Natural killer cell (primary cell): ENCODE measurements around the gene CHPF. TPM values are rescaled to one million over a fixed set of nuclear protein-coding genes. Genes with fewer than 3 reads are reported as not detected.

Source experiments
- ATAC-seq, 3 donors: fragments of 150-1000 bp in 2 of 3; fragments of 200-7000 bp in 1 of 3; cut with Tn5 transposase; 1 replicate in 1 of 3; 2 replicates in 2 of 3; pipeline ENCODE4 v1.10.0; 2021; ENCODE audit warnings: mild to moderate bottlenecking in 2 of 3, moderate library complexity in 2 of 3
- DNase-seq, 2 donors: peaks; one replicate each; pipeline versions ENCODE4 v3.0.0 to v3.0.0-alpha.2; 2013 to 2021; ENCODE audit warnings: mixed read lengths in 1 of 2
- H3K27ac ChIP-seq: one replicate; pipeline ENCODE4 v1.5.1; 2013; ENCODE audit warnings: mild to moderate bottlenecking, low read length
- H3K27me3 ChIP-seq: one replicate; pipeline ENCODE4 v1.6.1; 2013; ENCODE audit warnings: low read length; ENCODE audit not compliant: control insufficient read depth, insufficient read depth
- H3K36me3 ChIP-seq: one replicate; pipeline ENCODE4 v1.6.1; 2013; ENCODE audit warnings: low read length; ENCODE audit not compliant: control insufficient read depth, insufficient read depth
- H3K4me1 ChIP-seq: one replicate; pipeline ENCODE4 v1.6.1; 2013; ENCODE audit warnings: low read length; ENCODE audit not compliant: control insufficient read depth, insufficient read depth
- H3K4me3 ChIP-seq: one replicate; pipeline ENCODE4 v1.5.1; 2013; ENCODE audit warnings: low read length
- H3K9me3 ChIP-seq: one replicate; pipeline ENCODE4 v1.6.1; 2013; ENCODE audit warnings: low read length; ENCODE audit not compliant: control insufficient read depth, insufficient read depth
- H3K27ac Mint-ChIP-seq, 2 donors: one replicate each; pipeline ENCODE4 v1.8.0; 2022; ENCODE audit warnings: mild to moderate bottlenecking in 2 of 2, mixed read lengths in 2 of 2, moderate library complexity in 1 of 2
- H3K27me3 Mint-ChIP-seq, 2 donors: one replicate each; pipeline ENCODE4 v1.8.0; 2022; ENCODE audit warnings: low read depth in 2 of 2, mixed read lengths in 2 of 2
- H3K36me3 Mint-ChIP-seq: one replicate; pipeline ENCODE4 v1.8.0; 2022; ENCODE audit warnings: mixed read lengths
- H3K4me1 Mint-ChIP-seq, 2 donors: one replicate each; pipeline ENCODE4 v1.8.0; 2022; ENCODE audit warnings: mixed read lengths in 2 of 2
- H3K4me3 Mint-ChIP-seq: one replicate; pipeline ENCODE4 v1.8.0; 2022; ENCODE audit warnings: mild to moderate bottlenecking, moderate library complexity, mixed read lengths
- H3K9me3 Mint-ChIP-seq, 2 donors: one replicate each; pipeline ENCODE4 v1.8.0; 2022; ENCODE audit warnings: mixed read lengths in 2 of 2
- CTCF ChIP-seq: fragments of 200-600 bp; IDR thresholded peaks from one replicate; pipeline ENCODE4 v1.8.0; 2022; ENCODE audit warnings: antibody characterized with exemption
- WGBS: methylation state at CpG from one replicate; pipeline ENCODE4 v1.1.7; 2013; ENCODE audit warnings: missing lambda C conversion rate; ENCODE audit not compliant: insufficient coverage; 5-methylcytosine and 5-hydroxymethylcytosine counted together
- intact Hi-C: fragments of 100-400 bp; cut with micrococcal nuclease; formaldehyde crosslinking; loops from one replicate; pipeline ENCODE4 v1.14.2; 2022
- total RNA-seq, 4 donors: library from RNA; stranded (reverse); fragments of 120-200 nt in 1 of 4; gene quantifications; one replicate each; pipeline versions ENCODE4 v1.2.3 to v1.2.4, GENCODE V29; 2013 to 2022

Gene CHPF
- total RNA-seq, 3 donors from 2014 or later (not counting 1 experiment from before 2014, with no cell fraction given), result 9.6 to 19.2 (median 12.7) TPM

- no peak overlapping the region for H3K4me3 Mint-ChIP-seq
- peaks cover 24% of the 10 kb centered on the region for H3K27me3 ChIP-seq
- intact Hi-C loops, result no loop called here
- H3K4me1 ChIP-seq, result peaks cover 18% of the 10 kb centered on the region
- no peaks in the 10 kb centered on the region for H3K36me3 Mint-ChIP-seq
- no peaks in the 10 kb centered on the region for H3K36me3 ChIP-seq
- H3K4me1 Mint-ChIP-seq, result peaks cover 5 to 12% of the 10 kb centered on the region in 2 donors
- ATAC-seq (no peak), DNase-seq (no peak)
- peaks cover 8 to 17% of the 10 kb centered on the region in 2 donors for H3K27me3 Mint-ChIP-seq
- H3K9me3 Mint-ChIP-seq, result no peaks in the 10 kb centered on the region
- H3K9me3 ChIP-seq, result no peaks in the 10 kb centered on the region
- H3K27ac Mint-ChIP-seq, result no peak overlapping the region
- H3K4me3 ChIP-seq, result no peak overlapping the region
- TF ChIP-seq CTCF, result no peak
- 92% methylated on average over 19 of the region's 19 CpGs for WGBS
- H3K27ac ChIP-seq, result no peak overlapping the region
Measured at GRCh38 chr2:219556413-219556812, 12.8 kb upstream of the CHPF start.

- peaks cover 8 to 19% of the 10 kb centered on the region in 2 donors for H3K27me3 Mint-ChIP-seq
- TF ChIP-seq CTCF, result no peak
- H3K9me3 Mint-ChIP-seq, result no peaks in the 10 kb centered on the region
- no peak overlapping the region for H3K27ac Mint-ChIP-seq
- intact Hi-C loops, result no loop called here
- no peak overlapping the region for H3K4me3 Mint-ChIP-seq
- H3K9me3 ChIP-seq, result no peaks in the 10 kb centered on the region
- no peaks in the 10 kb centered on the region for H3K36me3 Mint-ChIP-seq
- H3K4me3 ChIP-seq, result no peak overlapping the region
- H3K4me1 ChIP-seq, result peaks cover 20% of the 10 kb centered on the region
- H3K4me1 Mint-ChIP-seq, result peaks cover 5 to 15% of the 10 kb centered on the region in 2 donors
- no peaks in the 10 kb centered on the region for H3K36me3 ChIP-seq
- DNase-seq (no peak), ATAC-seq (no peak)
- H3K27ac ChIP-seq, result no peak overlapping the region
- 90% methylated on average over 20 of the region's 20 CpGs for WGBS
- H3K27me3 ChIP-seq, result peaks cover 28% of the 10 kb centered on the region
Measured at GRCh38 chr2:219555956-219556355, 12.3 kb upstream of the CHPF start.

- WGBS, result 93% methylated on average over 15 of the region's 15 CpGs
- Histone ChIP-seq H3K9me3 (no peaks in the 10 kb centered on the region), H3K4me3 (no peak overlapping the region), H3K27me3 (peaks cover 28% of the 10 kb centered on the region), H3K36me3 (no peaks in the 10 kb centered on the region), H3K4me1 (peaks cover 20% of the 10 kb centered on the region), H3K27ac (no peak overlapping the region)
- ATAC-seq, result no peak
- intact Hi-C loops, result no loop called here
- Mint-ChIP-seq H3K27me3 (peaks cover 8 to 22% of the 10 kb centered on the region in 2 donors), H3K4me3 (no peak overlapping the region), H3K36me3 (no peaks in the 10 kb centered on the region), H3K9me3 (no peaks in the 10 kb centered on the region), H3K27ac (no peak overlapping the region), H3K4me1 (peaks cover 5 to 17% of the 10 kb centered on the region in 2 donors)
- no peak for DNase-seq
- no peak for TF ChIP-seq CTCF
Measured at GRCh38 chr2:219554350-219554749, 10.7 kb upstream of the CHPF start.

- no peaks in the 10 kb centered on the region for H3K9me3 Mint-ChIP-seq
- no peak for TF ChIP-seq CTCF
- DNase-seq (no peak), ATAC-seq (no peak)
- H3K27me3 ChIP-seq, result peaks cover 28% of the 10 kb centered on the region
- H3K36me3 Mint-ChIP-seq, result no peaks in the 10 kb centered on the region
- H3K4me1 Mint-ChIP-seq, result peaks cover 5 to 17% of the 10 kb centered on the region in 2 donors
- no peak overlapping the region for H3K4me3 ChIP-seq
- intact Hi-C loops, result loop anchor here (2.0 kb wide), 1 partner anchor 45 kb away; no protein-coding TSS in a partner anchor
- peaks cover 8 to 22% of the 10 kb centered on the region in 2 donors for H3K27me3 Mint-ChIP-seq
- H3K36me3 ChIP-seq, result no peaks in the 10 kb centered on the region
- H3K4me1 ChIP-seq, result peaks cover 20% of the 10 kb centered on the region
- no peaks in the 10 kb centered on the region for H3K9me3 ChIP-seq
- no peak overlapping the region for H3K27ac Mint-ChIP-seq
- H3K27ac ChIP-seq, result no peak overlapping the region
- peak overlapping the region; percentile 45 for H3K4me3 Mint-ChIP-seq
- 88% methylated on average over 12 of the region's 12 CpGs for WGBS
Measured at GRCh38 chr2:219553463-219553963, 9.9 kb upstream of the CHPF start.
